CD1c-positive myeloid dendritic cell (primary cell): ENCODE data around the gene PDE11A.
"Not testable (repeated sequence)": the region's sequence is repeated elsewhere in the genome, so short reads cannot be mapped to it uniquely, and the experiment has no call there.

Source experiments
- DNase-seq: peaks from one replicate; pipeline ENCODE4 v3.0.0-alpha.2; 2016; ENCODE audit errors: extremely low spot score

PDE11A gene

GRCh38 chr2:177882501-177882900 lies 190.1 kb downstream of the PDE11A start:
- DNase-seq: no peak

- DNase-seq: no peak
Observed at GRCh38 chr2:177881921-177882320, 190.7 kb downstream of the PDE11A start.

GRCh38 chr2:177881008-177881747 lies 191.4 kb downstream of the PDE11A start:
- no peak for DNase-seq

- no peak for DNase-seq
Observed at GRCh38 chr2:177880285-177880684, 192.3 kb downstream of the PDE11A start.

- no peak for DNase-seq
Observed at GRCh38 chr2:177876950-177877349, 195.6 kb downstream of the PDE11A start.

- no peak for DNase-seq
Observed at GRCh38 chr2:177874686-177875085, 197.9 kb downstream of the PDE11A start.

- DNase-seq: no peak
Observed at GRCh38 chr2:177873915-177874314, 198.7 kb downstream of the PDE11A start.

GRCh38 chr2:177872286-177872685 lies 200.3 kb downstream of the PDE11A start:
- DNase-seq: no peak

- no peak for DNase-seq
Observed at GRCh38 chr2:177869912-177870311, 202.7 kb downstream of the PDE11A start.

- DNase-seq: no peak
Observed at GRCh38 chr2:177869209-177869608, 203.4 kb downstream of the PDE11A start.

GRCh38 chr2:177868806-177869205 lies 203.8 kb downstream of the PDE11A start:
- DNase-seq: no peak

- DNase-seq: no peak
Observed at GRCh38 chr2:177857538-177857937, 215.0 kb downstream of the PDE11A start.

GRCh38 chr2:177852389-177852788 lies 220.2 kb downstream of the PDE11A start:
- no peak for DNase-seq

GRCh38 chr2:177843188-177843587 lies 229.4 kb downstream of the PDE11A start:
- DNase-seq: no peak

- DNase-seq: no peak
Observed at GRCh38 chr2:177842243-177842642, 230.3 kb downstream of the PDE11A start.

- DNase-seq: not testable (repeated sequence)
Observed at GRCh38 chr2:177835418-177836204, 237.0 kb downstream of the PDE11A start.

GRCh38 chr2:177832611-177833433 lies 239.8 kb downstream of the PDE11A start:
- DNase-seq: no peak

- DNase-seq: no peak
Observed at GRCh38 chr2:177830881-177831386, 241.6 kb downstream of the PDE11A start.

GRCh38 chr2:177828557-177828956 lies 244.0 kb downstream of the PDE11A start:
- no peak for DNase-seq

- no peak for DNase-seq
Observed at GRCh38 chr2:177826897-177827296, 245.7 kb downstream of the PDE11A start.

- DNase-seq: no peak
Observed at GRCh38 chr2:177822941-177823340, 249.6 kb downstream of the PDE11A start.

GRCh38 chr2:177818412-177818811 lies 254.2 kb downstream of the PDE11A start:
- DNase-seq: no peak
